ENCODE measurements around the gene PRKCB. TPM values are rescaled to one million over a fixed set of nuclear protein-coding genes. Genes with fewer than 3 reads are reported as not detected.

PRKCB gene
- total RNA-seq, 1 experiment from 2014 or later: 0.89 TPM

DNA sequence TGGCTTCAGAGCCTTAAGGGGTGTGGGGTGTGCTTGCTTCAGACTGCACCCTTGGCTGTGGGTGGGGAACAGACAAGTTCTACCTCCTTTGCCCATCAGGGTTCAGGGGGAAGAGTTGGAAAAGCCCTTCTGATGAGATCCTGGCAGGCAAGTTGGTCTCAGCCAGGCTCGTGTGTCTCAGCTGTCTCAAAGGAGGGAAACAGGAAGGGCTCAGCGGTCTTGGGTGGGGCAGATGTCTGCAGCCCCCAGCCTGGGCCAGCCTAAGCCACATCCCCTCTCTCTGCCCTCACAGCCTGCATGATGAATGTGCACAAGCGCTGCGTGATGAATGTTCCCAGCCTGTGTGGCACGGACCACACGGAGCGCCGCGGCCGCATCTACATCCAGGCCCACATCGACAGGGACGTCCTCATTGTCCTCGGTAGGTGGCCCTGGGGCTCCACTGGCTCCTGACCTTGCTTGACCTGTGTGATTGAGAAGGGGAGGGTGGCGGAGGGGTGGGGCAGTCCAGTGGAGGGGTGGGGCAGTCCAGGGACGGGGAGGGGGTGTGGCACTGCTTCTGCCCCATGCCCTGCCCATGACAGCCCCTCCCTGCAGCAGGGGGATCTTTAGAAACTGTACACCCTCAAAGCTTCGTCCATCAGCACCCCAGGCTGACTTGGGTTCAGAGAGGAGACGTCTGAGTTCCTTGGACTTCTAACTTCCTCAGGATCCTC is 199.5 kb downstream of the PRKCB start:
- Histone ChIP-seq H4K20me1 (ENCODE audit: insufficient read depth) (no peaks in the 10 kb centered on the region), H3K27me3 (ENCODE audit: insufficient read depth, low read length) (no peaks in the 10 kb centered on the region), H3K4me1 (ENCODE audit: control insufficient read depth in 1 of 2, insufficient read depth in 2 of 2, low read length in 2 of 2) (no peaks in the 10 kb centered on the region), H3K79me2 (ENCODE audit: insufficient read depth, low read length) (no peaks in the 10 kb centered on the region), H3K4me2 (ENCODE audit: low read length) (no peak overlapping the region), H3K9me3 (ENCODE audit: control insufficient read depth in 1 of 2, insufficient read depth in 1 of 2, low read depth in 1 of 2, low read length in 2 of 2) (no peaks in the 10 kb centered on the region), H2AFZ (ENCODE audit: low read depth, low read length, poor library complexity, severe bottlenecking) (no peak overlapping the region), H3K9ac (ENCODE audit: low read length) (no peak overlapping the region), H3K4me3 (replicated peaks in 1 of 2; ENCODE audit: low read depth in 1 of 2, low read length in 2 of 2) (no peak overlapping the region), H3K36me3 (ENCODE audit: control insufficient read depth in 1 of 2, insufficient read depth in 2 of 2, low read length in 2 of 2) (no peaks in the 10 kb centered on the region), H3K9me2 (ENCODE audit: insufficient read depth) (no peaks in the 10 kb centered on the region), H3K27ac (ENCODE audit: low read depth, low read length) (no peak overlapping the region)
- TF ChIP-seq ZNF274 (IDR thresholded peaks at IDR 0.05; ENCODE audit: low read depth, low read length) (no peak), TCF7L2 (IDR thresholded peaks at IDR 0.05; ENCODE audit: borderline replicate concordance, extremely low read depth, insufficient read depth, insufficient read length) (no peak), FOSL1 (IDR thresholded peaks at IDR 0.05; ENCODE audit: low read depth) (no peak)
- TF ChIP-seq, protein P1, sequence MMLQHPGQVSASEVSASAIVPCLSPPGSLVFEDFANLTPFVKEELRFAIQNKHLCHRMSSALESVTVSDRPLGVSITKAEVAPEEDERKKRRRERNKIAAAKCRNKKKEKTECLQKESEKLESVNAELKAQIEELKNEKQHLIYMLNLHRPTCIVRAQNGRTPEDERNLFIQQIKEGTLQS (IDR thresholded peaks at IDR 0.05): no peak
- TF ChIP-seq, protein P2, sequence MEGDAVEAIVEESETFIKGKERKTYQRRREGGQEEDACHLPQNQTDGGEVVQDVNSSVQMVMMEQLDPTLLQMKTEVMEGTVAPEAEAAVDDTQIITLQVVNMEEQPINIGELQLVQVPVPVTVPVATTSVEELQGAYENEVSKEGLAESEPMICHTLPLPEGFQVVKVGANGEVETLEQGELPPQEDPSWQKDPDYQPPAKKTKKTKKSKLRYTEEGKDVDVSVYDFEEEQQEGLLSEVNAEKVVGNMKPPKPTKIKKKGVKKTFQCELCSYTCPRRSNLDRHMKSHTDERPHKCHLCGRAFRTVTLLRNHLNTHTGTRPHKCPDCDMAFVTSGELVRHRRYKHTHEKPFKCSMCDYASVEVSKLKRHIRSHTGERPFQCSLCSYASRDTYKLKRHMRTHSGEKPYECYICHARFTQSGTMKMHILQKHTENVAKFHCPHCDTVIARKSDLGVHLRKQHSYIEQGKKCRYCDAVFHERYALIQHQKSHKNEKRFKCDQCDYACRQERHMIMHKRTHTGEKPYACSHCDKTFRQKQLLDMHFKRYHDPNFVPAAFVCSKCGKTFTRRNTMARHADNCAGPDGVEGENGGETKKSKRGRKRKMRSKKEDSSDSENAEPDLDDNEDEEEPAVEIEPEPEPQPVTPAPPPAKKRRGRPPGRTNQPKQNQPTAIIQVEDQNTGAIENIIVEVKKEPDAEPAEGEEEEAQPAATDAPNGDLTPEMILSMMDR (IDR thresholded peaks at IDR 0.05 in 2 of 3, conservative IDR thresholded peaks at IDR 0.05 in 1 of 3; ENCODE audit: borderline replicate concordance in 1 of 3, insufficient read depth in 1 of 3, low read depth in 2 of 3, low read length in 2 of 3): no peak
- intact Hi-C loops (cut with micrococcal nuclease): loop anchor here (5.0 kb wide), 2 partner anchors 358 to 853 kb away; partner anchors contain the start of genes PLK1 and SCNN1G
- no peak for DNase-seq (ENCODE audit: low read depth, low spot score)
- ChIA-PET POLR2A (no interaction called here), RAD21 (ENCODE audit: low non-redundant PET in 1 of 2, low total read pairs in 2 of 2, uncharacterized antibody in 2 of 2, unreplicated experiment in 2 of 2) (interaction anchor here in 1 of 2 experiments (1.0 kb wide), 1 partner anchor 235 kb away, joined by 3 read pairs; no protein-coding TSS in a partner anchor), CTCF (interaction anchor here (1.0 to 1.9 kb wide), 4 partner anchors 232 to 469 kb away, joined by 3 to 11 read pairs (median 6); partner anchors contain the start of gene PLK1)
- ATAC-seq: no peak
- no TSS peak for BruUV-seq (replicated peaks)

Data from HCT116 (cell line).